Ectodermal cell (in vitro differentiated cells): ENCODE measurements around the gene TECPR2.

ENCODE experiments used
- H3K27ac ChIP-seq: 2 replicates; pipeline ENCODE4 v1.7.0; 2013; ENCODE audit warnings: mild to moderate bottlenecking, low read depth, low read length; ENCODE audit not compliant: insufficient read depth, poor library complexity, severe bottlenecking
- H3K27me3 ChIP-seq: 2 replicates; pipeline ENCODE4 v1.7.0; 2013; ENCODE audit warnings: mild to moderate bottlenecking, low read length; ENCODE audit not compliant: insufficient read depth, control insufficient read depth, poor library complexity, severe bottlenecking
- H3K36me3 ChIP-seq: one replicate; pipeline ENCODE4 v1.7.0; 2013; ENCODE audit warnings: low read length; ENCODE audit not compliant: control insufficient read depth, insufficient read depth
- H3K4me1 ChIP-seq: one replicate; pipeline ENCODE4 v1.7.0; 2013; ENCODE audit warnings: low read length; ENCODE audit not compliant: control insufficient read depth, insufficient read depth
- H3K4me3 ChIP-seq: 2 replicates; pipeline ENCODE4 v1.7.0; 2013; ENCODE audit warnings: low read depth, low read length, control low read depth; ENCODE audit not compliant: insufficient read depth
- H3K9me3 ChIP-seq: 2 replicates; pipeline ENCODE4 v1.7.0; 2013; ENCODE audit warnings: mild to moderate bottlenecking, low read length, moderate library complexity; ENCODE audit not compliant: control insufficient read depth
- WGBS, 2 experiments: methylation state at CpG; one replicate each; pipeline ENCODE4 v1.1.7; 2013; ENCODE audit warnings: missing lambda C conversion rate in 2 of 2; 5-methylcytosine and 5-hydroxymethylcytosine counted together

Gene TECPR2

GRCh38 chr14:102371361-102371760 is 8.6 kb downstream of the TECPR2 start:
- 88 to 93% methylated on average over 4 of the region's 4 CpGs for WGBS, 2 experiments
- Histone ChIP-seq H3K36me3 (no peaks in the 10 kb centered on the region), H3K4me1 (no peaks in the 10 kb centered on the region), H3K27me3 (no peaks in the 10 kb centered on the region), H3K27ac (no peak overlapping the region), H3K4me3 (no peak overlapping the region), H3K9me3 (no peaks in the 10 kb centered on the region)

GRCh38 chr14:102373110-102373509 is 10.4 kb downstream of the TECPR2 start:
- WGBS, 2 experiments, result 83% methylated on average over 3 of the region's 3 CpGs; no CpG with 5 or more reads in 1 of the 2 experiments

GRCh38 chr14:102374264-102374663 is 11.5 kb downstream of the TECPR2 start:
- Histone ChIP-seq H3K27ac (no peak overlapping the region), H3K36me3 (no peaks in the 10 kb centered on the region), H3K9me3 (no peaks in the 10 kb centered on the region), H3K27me3 (no peaks in the 10 kb centered on the region), H3K4me3 (no peak overlapping the region), H3K4me1 (no peaks in the 10 kb centered on the region)
- 88 to 95% methylated on average over 2 of the region's 2 CpGs for WGBS, 2 experiments

More at GRCh38 chr14:102373110-102373509, 10.4 kb downstream of the TECPR2 start:
- H3K4me3 ChIP-seq, result no peak overlapping the region
- no peaks in the 10 kb centered on the region for H3K27me3 ChIP-seq
- H3K27ac ChIP-seq, result no peak overlapping the region
- H3K4me1 ChIP-seq, result no peaks in the 10 kb centered on the region
- no peaks in the 10 kb centered on the region for H3K9me3 ChIP-seq
- H3K36me3 ChIP-seq, result no peaks in the 10 kb centered on the region

GRCh38 chr14:102375119-102375518 is 12.4 kb downstream of the TECPR2 start:
- Histone ChIP-seq H3K27me3 (no peaks in the 10 kb centered on the region), H3K27ac (no peak overlapping the region), H3K4me1 (no peaks in the 10 kb centered on the region), H3K4me3 (no peak overlapping the region), H3K36me3 (no peaks in the 10 kb centered on the region), H3K9me3 (no peaks in the 10 kb centered on the region)
- WGBS, 2 experiments, result 91 to 94% methylated on average over 5 of the region's 5 CpGs

- Histone ChIP-seq H3K4me3 (no peak overlapping the region), H3K4me1 (no peaks in the 10 kb centered on the region), H3K9me3 (no peaks in the 10 kb centered on the region), H3K27ac (no peak overlapping the region), H3K36me3 (no peaks in the 10 kb centered on the region), H3K27me3 (no peaks in the 10 kb centered on the region)
These were observed 15.0 kb downstream of the TECPR2 start for GRCh38 chr14:102377696-102378095.

- Histone ChIP-seq H3K9me3 (no peaks in the 10 kb centered on the region), H3K4me1 (no peaks in the 10 kb centered on the region), H3K27ac (no peak overlapping the region), H3K4me3 (no peak overlapping the region), H3K36me3 (no peaks in the 10 kb centered on the region), H3K27me3 (no peaks in the 10 kb centered on the region)
- WGBS, 2 experiments, result 94 to 96% methylated on average over 6 to 9 of the region's 9 CpGs
These were observed 16.1 kb downstream of the TECPR2 start for GRCh38 chr14:102378830-102379229.

GRCh38 chr14:102387086-102387485 is 24.3 kb downstream of the TECPR2 start:
- no peak overlapping the region for H3K27ac ChIP-seq
- no peak overlapping the region for H3K4me3 ChIP-seq
- H3K4me1 ChIP-seq, result no peaks in the 10 kb centered on the region
- no peaks in the 10 kb centered on the region for H3K9me3 ChIP-seq
- no peaks in the 10 kb centered on the region for H3K27me3 ChIP-seq
- no peaks in the 10 kb centered on the region for H3K36me3 ChIP-seq

- 89 to 100% methylated on average over 2 of the region's 2 CpGs for WGBS, 2 experiments
- no peaks in the 10 kb centered on the region for H3K9me3 ChIP-seq
- H3K27me3 ChIP-seq, result no peaks in the 10 kb centered on the region
- H3K4me3 ChIP-seq, result no peak overlapping the region
- no peaks in the 10 kb centered on the region for H3K36me3 ChIP-seq
- no peaks in the 10 kb centered on the region for H3K4me1 ChIP-seq
- H3K27ac ChIP-seq, result no peak overlapping the region
These were observed 26.5 kb downstream of the TECPR2 start for GRCh38 chr14:102389246-102389645.

- no peak overlapping the region for H3K27ac ChIP-seq
- no peak overlapping the region for H3K4me3 ChIP-seq
- WGBS, 2 experiments, result 91% methylated on average over 1 of the region's 2 CpGs
- no peaks in the 10 kb centered on the region for H3K4me1 ChIP-seq
- no peaks in the 10 kb centered on the region for H3K27me3 ChIP-seq
- H3K9me3 ChIP-seq, result no peaks in the 10 kb centered on the region
- H3K36me3 ChIP-seq, result no peaks in the 10 kb centered on the region
These were observed 27.5 kb downstream of the TECPR2 start for GRCh38 chr14:102390064-102390855.

- H3K9me3 ChIP-seq, result no peaks in the 10 kb centered on the region
- H3K4me3 ChIP-seq, result no peak overlapping the region
- no peak overlapping the region for H3K27ac ChIP-seq
- 93 to 95% methylated on average over 4 of the region's 4 CpGs for WGBS, 2 experiments
- no peaks in the 10 kb centered on the region for H3K27me3 ChIP-seq
- H3K4me1 ChIP-seq, result no peaks in the 10 kb centered on the region
- no peaks in the 10 kb centered on the region for H3K36me3 ChIP-seq
These were observed 29.8 kb downstream of the TECPR2 start for GRCh38 chr14:102392506-102392905.
